Esophagus muscularis mucosa (tissue), 4 donors: ENCODE results near the gene ATP2B2. TPM values are rescaled to one million over a fixed set of nuclear protein-coding genes. Genes with fewer than 3 reads are reported as not detected.
"Not testable (repeated sequence)": the region's sequence is repeated elsewhere in the genome, so short reads cannot be mapped to it uniquely, and the experiment has no call there.

Experiments used
- DNase-seq: peaks from one replicate; pipeline ENCODE4 v3.0.0-alpha.2; 2017; ENCODE audit errors: extremely low spot score
- H3K27ac ChIP-seq, 4 donors: fragments of 200-600 bp; sonication (generic); replicated peaks in 1 of 4; 1 replicate in 3 of 4; 2 replicates in 1 of 4; pipeline ENCODE4 v1.5.1; 2016 to 2019; ENCODE audit warnings: mild to moderate bottlenecking in 1 of 4
- H3K27me3 ChIP-seq, 4 donors: fragments of 200-600 bp; sonication (generic); one replicate each; pipeline versions ENCODE4 v1.5.1 to v1.6.0; 2016 to 2019
- H3K36me3 ChIP-seq, 4 donors: fragments of 200-600 bp; sonication (generic); one replicate each; pipeline ENCODE4 v1.5.1; 2016 to 2019
- H3K4me1 ChIP-seq, 4 donors: fragments of 200-600 bp; sonication (generic); one replicate each; pipeline ENCODE4 v1.5.1; 2016 to 2019
- H3K4me3 ChIP-seq, 4 donors: fragments of 200-600 bp; sonication (generic); 1 replicate in 2 of 4; 2 replicates in 2 of 4; pipeline ENCODE4 v1.5.1; 2016 to 2019; ENCODE audit warnings: mild to moderate bottlenecking in 4 of 4, moderate library complexity in 1 of 4
- H3K9me3 ChIP-seq, 4 donors: fragments of 200-600 bp; sonication (generic); 1 replicate in 3 of 4; 2 replicates in 1 of 4; pipeline ENCODE4 v1.5.1; 2016 to 2019
- EP300 ChIP-seq: sonication (generic); formaldehyde crosslinking; IDR thresholded peaks from one replicate; pipeline ENCODE4 v1.6.1; 2017; ENCODE audit warnings: antibody characterized with exemption
- POLR2A ChIP-seq: fragments of 450-650 bp; IDR thresholded peaks from one replicate; pipeline ENCODE4 v1.6.1; 2017; ENCODE audit warnings: antibody characterized with exemption, moderate library complexity, mild to moderate bottlenecking, low read depth
- POLR2AphosphoS5 ChIP-seq, 2 donors: sonication (generic); formaldehyde crosslinking; IDR thresholded peaks; one replicate each; pipeline ENCODE4 v1.6.1; 2017; ENCODE audit warnings: antibody characterized with exemption in 2 of 2
- WGBS: methylation state at CpG from one replicate; pipeline ENCODE4 v1.1.5; 2018; 5-methylcytosine and 5-hydroxymethylcytosine counted together
- intact Hi-C: fragments of 100-400 bp; cut with DNase I; formaldehyde crosslinking; loops from one replicate; pipeline ENCODE4 v1.15.1; 2023
- total RNA-seq, 4 donors: library from RNA; depleted of rRNA; stranded (reverse); fragments of >200 nt; gene quantifications; one replicate each; pipeline versions ENCODE4 v1.1.0 to v1.2.1, GENCODE V29; 2016
- TF ChIP-seq, protein P1 (sequence below), 3 experiments: fragments of 200-600 bp in 2 of 3; fragments of 450-650 bp in 1 of 3; sonication (generic) in 2 of 3; IDR thresholded peaks; one replicate each; pipeline ENCODE4 v1.5.1; 2017 to 2019; ENCODE audit warnings: antibody characterized with exemption in 3 of 3, mild to moderate bottlenecking in 2 of 3, moderate library complexity in 1 of 3

Gene ATP2B2
- total RNA-seq, 4 donors from 2014 or later: under 0.01 to 0.75 (median 0.39) TPM

DNA sequence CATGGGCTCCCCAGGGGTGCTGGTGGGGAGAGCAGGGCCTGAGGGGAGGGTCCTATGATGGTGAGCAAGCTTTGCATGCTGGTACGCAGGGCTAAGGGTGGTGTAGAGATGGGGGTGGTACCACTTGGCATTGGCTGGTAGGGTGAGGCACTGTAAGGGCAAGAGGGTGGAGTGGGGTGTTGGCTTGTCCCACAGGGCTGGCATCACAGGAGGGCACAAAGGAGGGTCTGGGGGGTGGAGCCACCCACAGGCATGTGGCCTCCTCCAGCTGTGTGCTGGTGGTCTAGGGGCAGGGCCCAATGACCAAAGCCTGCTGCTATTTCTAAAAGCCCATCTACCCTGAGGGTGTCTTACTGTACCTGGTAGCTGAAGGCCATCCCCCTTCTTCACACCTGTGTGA, 119.3 kb downstream of the ATP2B2 start:
- 100% methylated on average over 1 of the region's 1 CpG for WGBS
- Histone ChIP-seq H3K4me3 (no peak overlapping the region), H3K27me3 (peaks cover 0 to 20% (median 0%) of the 10 kb centered on the region in 4 donors), H3K4me1 (no peaks in the 10 kb centered on the region), H3K27ac (no peak overlapping the region), H3K9me3 (peaks cover 0 to 39% (median 34%) of the 10 kb centered on the region in 4 donors), H3K36me3 (no peaks in the 10 kb centered on the region)
- intact Hi-C loops: no loop called here
- DNase-seq: no peak
- no peak for TF ChIP-seq POLR2A
- TF ChIP-seq, protein P1, sequence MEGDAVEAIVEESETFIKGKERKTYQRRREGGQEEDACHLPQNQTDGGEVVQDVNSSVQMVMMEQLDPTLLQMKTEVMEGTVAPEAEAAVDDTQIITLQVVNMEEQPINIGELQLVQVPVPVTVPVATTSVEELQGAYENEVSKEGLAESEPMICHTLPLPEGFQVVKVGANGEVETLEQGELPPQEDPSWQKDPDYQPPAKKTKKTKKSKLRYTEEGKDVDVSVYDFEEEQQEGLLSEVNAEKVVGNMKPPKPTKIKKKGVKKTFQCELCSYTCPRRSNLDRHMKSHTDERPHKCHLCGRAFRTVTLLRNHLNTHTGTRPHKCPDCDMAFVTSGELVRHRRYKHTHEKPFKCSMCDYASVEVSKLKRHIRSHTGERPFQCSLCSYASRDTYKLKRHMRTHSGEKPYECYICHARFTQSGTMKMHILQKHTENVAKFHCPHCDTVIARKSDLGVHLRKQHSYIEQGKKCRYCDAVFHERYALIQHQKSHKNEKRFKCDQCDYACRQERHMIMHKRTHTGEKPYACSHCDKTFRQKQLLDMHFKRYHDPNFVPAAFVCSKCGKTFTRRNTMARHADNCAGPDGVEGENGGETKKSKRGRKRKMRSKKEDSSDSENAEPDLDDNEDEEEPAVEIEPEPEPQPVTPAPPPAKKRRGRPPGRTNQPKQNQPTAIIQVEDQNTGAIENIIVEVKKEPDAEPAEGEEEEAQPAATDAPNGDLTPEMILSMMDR (IDR thresholded peaks at IDR 0.05): no peak
- no peak for TF ChIP-seq EP300
- no peak for TF ChIP-seq POLR2AphosphoS5 (IDR thresholded peaks at IDR 0.05)

DNA sequence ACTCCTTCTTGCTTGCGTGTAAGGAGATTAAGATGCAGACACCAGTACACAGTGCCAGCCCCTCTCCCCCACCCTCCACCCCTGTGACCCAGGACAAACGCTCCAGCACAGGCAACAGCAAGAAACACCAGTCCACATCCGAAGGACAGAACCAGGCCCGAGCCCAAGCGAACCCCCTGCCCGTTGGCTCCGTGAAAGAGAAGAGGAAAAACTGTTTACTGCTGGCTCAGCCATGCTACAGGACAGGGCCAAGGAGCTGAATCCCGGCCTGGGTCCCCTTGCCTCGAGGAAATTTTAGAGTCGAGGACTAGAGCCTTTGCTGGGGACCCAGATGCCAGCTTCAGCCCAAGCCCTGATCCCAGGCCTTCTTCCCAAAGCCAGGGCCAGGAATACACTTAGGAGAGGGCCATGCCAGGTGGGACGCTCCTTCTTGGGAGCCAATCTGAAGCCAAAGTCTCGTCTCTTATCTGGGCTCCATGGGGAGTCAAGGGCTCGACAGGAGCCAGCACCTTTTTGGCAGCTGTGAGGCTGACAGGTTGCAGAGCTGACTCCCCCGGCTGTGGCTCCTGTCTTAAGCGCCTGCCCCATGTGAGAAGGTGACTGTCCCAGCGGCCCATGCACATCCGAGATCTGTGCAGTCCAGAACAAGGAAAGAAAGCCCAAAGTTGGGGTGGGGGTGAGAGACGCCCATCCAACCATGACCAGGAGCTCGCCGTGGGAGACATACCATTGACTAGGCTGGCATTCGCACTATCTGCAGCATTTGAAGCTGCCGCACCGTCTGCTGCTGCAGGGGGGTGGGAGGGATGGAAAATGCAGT, 120.6 kb downstream of the ATP2B2 start:
- Histone ChIP-seq H3K9me3 (peaks cover 0 to 38% (median 33%) of the 10 kb centered on the region in 4 donors), H3K4me3 (no peak overlapping the region), H3K36me3 (no peaks in the 10 kb centered on the region), H3K27ac (no peak overlapping the region), H3K4me1 (no peaks in the 10 kb centered on the region), H3K27me3 (peaks cover 0 to 20% (median 0%) of the 10 kb centered on the region in 4 donors)
- TF ChIP-seq EP300: no peak
- TF ChIP-seq POLR2A: no peak
- TF ChIP-seq, protein P1 (IDR thresholded peaks at IDR 0.05): no peak
- TF ChIP-seq POLR2AphosphoS5 (IDR thresholded peaks at IDR 0.05): no peak
- no peak for DNase-seq
- intact Hi-C loops: no loop called here
- WGBS: 90% methylated on average over 20 of the region's 23 CpGs

DNA sequence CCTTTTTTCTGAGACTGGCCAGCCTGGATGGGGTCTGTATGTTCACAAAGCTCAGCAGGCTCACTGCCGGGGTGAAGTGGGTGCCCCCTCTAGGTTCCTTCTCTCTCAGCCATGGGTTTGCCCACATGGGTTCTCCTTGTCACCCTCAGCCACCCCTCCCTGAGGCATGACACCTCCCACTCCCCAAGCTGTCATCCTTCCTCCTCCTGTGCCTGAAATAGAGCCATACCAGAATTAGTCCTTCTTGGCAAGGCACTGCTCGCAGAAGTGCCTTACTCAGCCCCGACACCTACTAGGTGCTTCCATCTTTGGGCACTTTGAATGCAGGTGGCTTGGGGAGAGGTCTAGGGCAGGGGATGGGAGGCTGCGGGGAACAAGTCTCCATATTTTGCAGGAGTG, 121.5 kb downstream of the ATP2B2 start:
- peaks cover 0 to 29% (median 24%) of the 10 kb centered on the region in 4 donors for H3K9me3 ChIP-seq
- intact Hi-C loops: no loop called here
- H3K4me1 ChIP-seq: no peaks in the 10 kb centered on the region
- no peak for DNase-seq
- WGBS: 100% methylated on average over 4 of the region's 4 CpGs
- no peaks in the 10 kb centered on the region for H3K36me3 ChIP-seq
- no peak overlapping the region for H3K4me3 ChIP-seq
- H3K27me3 ChIP-seq: peaks cover 0 to 20% (median 0%) of the 10 kb centered on the region in 4 donors
- no peak for TF ChIP-seq POLR2A
- no peak overlapping the region for H3K27ac ChIP-seq

DNA sequence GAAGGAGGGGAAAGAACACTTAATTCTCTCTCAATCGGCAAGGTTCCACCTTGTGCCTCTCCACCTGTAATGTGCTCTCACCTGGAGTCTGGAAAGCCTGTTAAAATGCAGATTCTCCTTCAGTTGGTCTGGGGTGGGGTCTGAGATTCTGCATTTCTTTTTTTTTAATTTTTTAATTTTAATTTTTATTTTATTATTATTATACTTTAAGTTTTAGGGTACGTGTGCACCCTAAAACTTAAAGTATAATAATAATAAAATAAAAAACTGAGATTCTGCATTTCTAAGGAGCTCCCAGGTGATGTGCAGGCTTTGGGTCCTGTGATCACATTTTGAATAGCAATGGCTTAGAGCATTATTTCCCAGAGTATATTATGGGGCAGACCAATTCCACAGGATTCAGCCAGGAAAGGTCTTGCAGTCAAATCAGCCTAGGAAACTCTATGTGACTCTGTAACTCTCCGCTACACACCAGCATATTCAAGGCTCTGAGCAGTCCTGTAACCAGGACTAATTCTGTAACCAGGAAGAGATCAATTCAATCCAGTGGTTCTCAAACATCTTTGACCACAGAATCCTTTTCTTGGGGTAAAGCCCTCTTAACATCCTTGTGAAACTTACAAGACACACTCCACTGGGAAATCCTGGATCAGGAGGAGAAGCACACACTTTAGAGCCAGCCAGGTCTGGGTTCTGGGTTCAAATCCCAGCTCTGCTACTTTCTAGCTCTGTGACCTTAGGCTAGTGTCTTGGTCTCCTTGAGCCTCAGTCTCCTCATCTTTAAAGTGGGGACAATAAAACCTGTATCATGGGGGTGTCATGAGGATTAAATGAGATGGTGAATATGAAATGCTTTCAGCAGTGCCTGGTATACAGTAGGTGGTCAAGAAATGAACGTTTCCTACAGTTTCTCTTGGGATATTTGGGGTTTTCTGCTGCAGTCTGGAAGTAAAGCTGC, 122.2 kb downstream of the ATP2B2 start:
- H3K36me3 ChIP-seq: no peaks in the 10 kb centered on the region
- peaks cover 0 to 23% (median 18%) of the 10 kb centered on the region in 4 donors for H3K9me3 ChIP-seq
- no peak overlapping the region for H3K4me3 ChIP-seq
- no peak overlapping the region for H3K27ac ChIP-seq
- WGBS: 62% methylated on average over 4 of the region's 4 CpGs
- intact Hi-C loops: no loop called here
- no peak for DNase-seq
- peaks cover 0 to 20% (median 0%) of the 10 kb centered on the region in 4 donors for H3K27me3 ChIP-seq
- no peaks in the 10 kb centered on the region for H3K4me1 ChIP-seq
- TF ChIP-seq POLR2A: no peak
- no peak for TF ChIP-seq POLR2AphosphoS5 (IDR thresholded peaks at IDR 0.05)
- TF ChIP-seq EP300: no peak
- TF ChIP-seq, protein P1 (IDR thresholded peaks at IDR 0.05): no peak

DNA sequence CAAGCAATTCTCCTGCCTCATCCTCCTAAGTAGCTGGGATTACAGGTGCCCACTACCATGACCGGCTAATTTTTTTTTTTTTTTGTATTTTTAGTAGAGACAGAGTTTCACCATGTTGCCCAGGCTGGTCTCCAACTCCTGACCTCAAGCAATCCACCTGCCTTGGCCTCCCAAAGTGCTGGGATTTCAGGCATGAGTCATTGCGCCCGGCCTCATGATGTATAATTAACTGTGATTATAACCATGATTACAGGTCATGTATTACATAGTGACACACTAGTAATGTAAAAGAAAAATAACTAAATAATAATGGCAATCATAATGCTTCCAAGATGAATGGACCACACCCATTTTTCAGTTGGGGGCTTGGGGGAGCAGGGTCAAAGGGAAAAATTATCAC, 122.9 kb downstream of the ATP2B2 start:
- H3K4me3 ChIP-seq, H3K36me3 ChIP-seq, DNase-seq, H3K27ac ChIP-seq, H3K4me1 ChIP-seq, intact Hi-C loops: not testable (repeated sequence)
- Histone ChIP-seq H3K9me3 (peaks cover 0 to 15% (median 10%) of the 10 kb centered on the region in 4 donors), H3K27me3 (peaks cover 0 to 20% (median 0%) of the 10 kb centered on the region in 4 donors)
- WGBS: 86% methylated on average over 3 of the region's 3 CpGs
